HCT116 (cell line): ENCODE results near the gene TTLL5. TPM values are rescaled to one million over a fixed set of nuclear protein-coding genes. Genes with fewer than 3 reads are reported as not detected.

Source experiments
- ATAC-seq: fragments of 200-7000 bp; cut with Tn5 transposase; 2 replicates; pipeline ENCODE4 v1.9.1; 2020; ENCODE audit warnings: mild to moderate bottlenecking, moderate library complexity
- BruUV-seq: library from RNA; stranded (reverse); fragments of 400-500 nt; replicated peaks from 2 replicates; lab custom pipeline; 2021; lab: Mats Ljungman, UMichigan
- CTCF ChIA-PET: fragments of 300-600 bp; sonication (Branson Sonifier 250); formaldehyde crosslinking; loops from one replicate; lab custom pipeline; 2021; ENCODE audit warnings: antibody characterized with exemption; lab: Charles Lee
- POLR2A ChIA-PET: fragments of 300-600, 350-600 bp; sonication (Branson Sonifier 250); formaldehyde crosslinking; loops from one replicate; lab custom pipeline; 2021; ENCODE audit warnings: antibody characterized with exemption; lab: Charles Lee
- RAD21 ChIA-PET, 2 experiments: fragments of 300-600 bp; sonication (Branson Sonifier 250); formaldehyde crosslinking; loops; one replicate each; lab custom pipeline; 2023; ENCODE audit warnings: low total read pairs in 2 of 2; ENCODE audit not compliant: uncharacterized antibody in 2 of 2, unreplicated experiment in 2 of 2, low non-redundant PET in 1 of 2; lab: Charles Lee
- DNase-seq: peaks from one replicate; pipeline ENCODE4 v3.0.0-alpha.2; 2010; ENCODE audit warnings: low read depth, low spot score
- H2AFZ ChIP-seq: fragments of 200-600 bp; shearing (Covaris generic), sonication (generic); 2 replicates; pipeline ENCODE4 v1.6.1; 2017; ENCODE audit warnings: low read depth, mixed run types, mixed read lengths, antibody characterized with exemption, low read length; ENCODE audit not compliant: poor library complexity, severe bottlenecking
- H3K27ac ChIP-seq: 2 replicates; pipeline ENCODE4 v1.5.1; 2012; ENCODE audit warnings: low read depth, low read length
- H3K27me3 ChIP-seq: fragments of 200-600 bp; sonication (generic); 2 replicates; pipeline ENCODE4 v1.6.1; 2016; ENCODE audit warnings: mixed run types, low read length, mixed read lengths; ENCODE audit not compliant: insufficient read depth
- H3K36me3 ChIP-seq, 2 experiments: fragments of 200-500 bp in 1 of 2; fragments of 200-600 bp in 1 of 2; sonication (Bioruptor generic) in 1 of 2; sonication (generic) in 1 of 2; 2 replicates each; pipeline versions ENCODE4 v1.5.1 to v1.6.1; 2014 to 2016; ENCODE audit warnings: low read length in 2 of 2, inconsistent platforms in 1 of 2, mixed read lengths in 1 of 2, mixed run types in 1 of 2; ENCODE audit not compliant: insufficient read depth in 2 of 2, control insufficient read depth in 1 of 2
- H3K4me1 ChIP-seq, 2 experiments: fragments of 200-600 bp in 1 of 2; sonication (generic) in 1 of 2; 2 replicates each; pipeline versions ENCODE4 v1.5.1 to v1.6.1; 2012 to 2017; ENCODE audit warnings: low read length in 2 of 2, inconsistent platforms in 1 of 2, mild to moderate bottlenecking in 1 of 2, mixed read lengths in 1 of 2, mixed run types in 1 of 2, moderate library complexity in 1 of 2; ENCODE audit not compliant: insufficient read depth in 2 of 2, control insufficient read depth in 1 of 2
- H3K4me2 ChIP-seq: fragments of 200-600 bp; sonication (generic); 2 replicates; pipeline ENCODE4 v1.6.1; 2017; ENCODE audit warnings: mixed run types, low read length, mixed read lengths
- H3K4me3 ChIP-seq, 2 experiments: fragments of 200-600 bp in 1 of 2; sonication (generic) in 1 of 2; replicated peaks in 1 of 2; 2 replicates each; pipeline ENCODE4 v1.5.1; 2011 to 2016; ENCODE audit warnings: low read length in 2 of 2, control low read depth in 1 of 2, low read depth in 1 of 2, mild to moderate bottlenecking in 1 of 2, mixed read lengths in 1 of 2, mixed run types in 1 of 2
- H3K79me2 ChIP-seq: fragments of 200-600 bp; sonication (generic); 2 replicates; pipeline ENCODE4 v1.6.1; 2017; ENCODE audit warnings: mild to moderate bottlenecking, mixed run types, low read length, moderate library complexity, mixed read lengths; ENCODE audit not compliant: insufficient read depth
- H3K9ac ChIP-seq: fragments of 200-600 bp; sonication (generic); 2 replicates; pipeline ENCODE4 v1.6.1; 2016; ENCODE audit warnings: low read length, mixed read lengths
- H3K9me2 ChIP-seq: fragments of 200-600 bp; sonication (generic), shearing (Covaris generic); 2 replicates; pipeline ENCODE4 v1.6.1; 2017; ENCODE audit warnings: mixed run types, mild to moderate bottlenecking, moderate library complexity; ENCODE audit not compliant: insufficient read depth
- H3K9me3 ChIP-seq, 2 experiments: fragments of 200-500 bp in 1 of 2; fragments of 200-600 bp in 1 of 2; sonication (Bioruptor generic) in 1 of 2; sonication (generic) in 1 of 2; 2 replicates each; pipeline ENCODE4 v1.6.1; 2014 to 2017; ENCODE audit warnings: low read length in 2 of 2, mixed read lengths in 2 of 2, inconsistent platforms in 1 of 2, low read depth in 1 of 2, mild to moderate bottlenecking in 1 of 2, mixed run types in 1 of 2, moderate library complexity in 1 of 2; ENCODE audit not compliant: control insufficient read depth in 1 of 2, insufficient read depth in 1 of 2
- H4K20me1 ChIP-seq: fragments of 200-600 bp; sonication (generic), shearing (Covaris generic); 2 replicates; pipeline ENCODE4 v1.6.1; 2017; ENCODE audit warnings: mixed run types, mild to moderate bottlenecking, moderate library complexity; ENCODE audit not compliant: insufficient read depth
- CBX3 ChIP-seq: IDR thresholded peaks from 2 replicates; pipeline ENCODE4 v1.6.1; 2012; ENCODE audit warnings: low read depth
- CEBPB ChIP-seq: IDR thresholded peaks from 2 replicates; pipeline ENCODE4 v1.6.1; 2012; ENCODE audit warnings: low read depth
- EGR1 ChIP-seq: IDR thresholded peaks from 2 replicates; pipeline ENCODE4 v1.6.1; 2012; ENCODE audit warnings: low read depth
- ELF1 ChIP-seq: IDR thresholded peaks from 2 replicates; pipeline ENCODE4 v1.6.1; 2012; ENCODE audit warnings: low read depth, borderline replicate concordance
- EZH2phosphoT487 ChIP-seq: fragments of 200-600 bp; IDR thresholded peaks from 2 replicates; pipeline ENCODE4 v1.6.1; 2018; ENCODE audit warnings: antibody characterized with exemption, borderline replicate concordance
- JUND ChIP-seq: IDR thresholded peaks from 2 replicates; pipeline ENCODE4 v1.6.1; 2012
- POLR2A ChIP-seq: IDR thresholded peaks from 2 replicates; pipeline ENCODE4 v1.7.0; 2011; ENCODE audit warnings: borderline replicate concordance; ENCODE audit not compliant: insufficient read depth, insufficient read length; ENCODE audit errors: extremely low read depth
- POLR2AphosphoS5 ChIP-seq: IDR thresholded peaks from 2 replicates; pipeline ENCODE4 v1.6.1; 2011; ENCODE audit warnings: mild to moderate bottlenecking, low read depth, low read length, moderate library complexity
- RAD21 ChIP-seq: IDR thresholded peaks from 2 replicates; pipeline ENCODE4 v1.6.1; 2012; ENCODE audit warnings: low read depth, mild to moderate bottlenecking
- REST ChIP-seq: IDR thresholded peaks from 2 replicates; pipeline ENCODE4 v1.6.1; 2012; ENCODE audit warnings: low read depth
- SIN3A ChIP-seq: IDR thresholded peaks from 2 replicates; pipeline ENCODE4 v1.6.1; 2012; ENCODE audit warnings: low read depth
- SP1 ChIP-seq: IDR thresholded peaks from 2 replicates; pipeline ENCODE4 v1.6.1; 2012; ENCODE audit warnings: low read depth
- SRF ChIP-seq: IDR thresholded peaks from 2 replicates; pipeline ENCODE4 v1.6.1; 2012; ENCODE audit warnings: low read depth
- YY1 ChIP-seq: IDR thresholded peaks from 2 replicates; pipeline ENCODE4 v1.6.1; 2011; ENCODE audit warnings: low read length, low read depth, moderate library complexity, mild to moderate bottlenecking; ENCODE audit not compliant: insufficient replicate concordance; ENCODE audit errors: extremely low read depth
- ZBTB33 ChIP-seq: IDR thresholded peaks from 2 replicates; pipeline ENCODE4 v1.6.1; 2011; ENCODE audit warnings: mild to moderate bottlenecking, low read length, moderate library complexity; ENCODE audit not compliant: insufficient replicate concordance; ENCODE audit errors: extremely low read depth
- ZFX ChIP-seq: fragments of 450-650 bp; IDR thresholded peaks from 2 replicates; pipeline ENCODE4 v1.6.1; 2017
- ZNF274 ChIP-seq: fragments of 200-500 bp; sonication (Bioruptor generic); IDR thresholded peaks from 2 replicates; pipeline ENCODE4 v1.6.1; 2014; ENCODE audit warnings: mild to moderate bottlenecking, low read depth, low read length, inconsistent platforms
- intact Hi-C: fragments of 100-400 bp; cut with micrococcal nuclease; formaldehyde crosslinking; loops from 2 replicates; pipeline ENCODE4 v1.10.0; 2022
- total RNA-seq: library from RNA; stranded (reverse); gene quantifications from one replicate; pipeline ENCODE4 v1.2.1, GENCODE V29; 2021; ENCODE audit not compliant: unreplicated experiment
- TF ChIP-seq, protein P1 (sequence below), 3 experiments: fragments of 200-600 bp in 1 of 3; sonication (generic) in 1 of 3; IDR thresholded peaks in 2 of 3; conservative IDR thresholded peaks in 1 of 3; 2 replicates each; pipeline ENCODE4 v1.5.1; 2012 to 2017; ENCODE audit warnings: low read depth in 2 of 3, low read length in 2 of 3, antibody characterized with exemption in 1 of 3, borderline replicate concordance in 1 of 3, control low read depth in 1 of 3, mild to moderate bottlenecking in 1 of 3, mixed read lengths in 1 of 3, mixed run types in 1 of 3, moderate library complexity in 1 of 3; ENCODE audit not compliant: insufficient read depth in 1 of 3
- TF ChIP-seq, protein P2 (sequence below): IDR thresholded peaks from 2 replicates; pipeline ENCODE4 v1.6.1; 2012

TTLL5 gene
- total RNA-seq, 1 experiment from 2014 or later, result 26.2 TPM

DNA sequence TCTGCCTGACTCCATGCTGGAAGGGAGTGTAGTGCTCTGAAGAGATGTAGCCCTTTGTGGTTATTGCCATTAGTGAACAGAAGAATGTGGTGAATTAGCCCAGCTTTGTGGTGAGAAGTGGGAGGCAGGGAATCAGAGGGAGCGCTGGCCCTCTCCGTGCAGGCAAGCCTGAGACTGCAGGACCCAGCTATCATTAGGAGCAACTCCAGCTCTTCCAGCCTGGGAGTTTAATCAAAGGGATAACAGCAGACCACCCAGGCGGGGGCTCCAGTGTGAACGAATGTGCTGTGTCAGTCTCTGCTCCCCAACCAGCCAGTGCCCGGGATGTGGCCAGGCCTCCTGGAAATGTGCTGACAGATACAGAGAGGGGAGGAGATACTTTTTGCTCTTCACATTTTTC lies 142.7 kb downstream of the TTLL5 start:
- H3K36me3 ChIP-seq, result no peaks in the 10 kb centered on the region
- H4K20me1 ChIP-seq, result no peaks in the 10 kb centered on the region
- no peak overlapping the region for H3K27ac ChIP-seq
- ChIA-PET CTCF (interaction anchor here (1.5 kb wide), 1 partner anchor 174 kb away, joined by 3 read pairs; no protein-coding TSS in a partner anchor), RAD21 (no interaction called here), POLR2A (no interaction called here)
- H2AFZ ChIP-seq, result no peak overlapping the region
- H3K27me3 ChIP-seq, result no peaks in the 10 kb centered on the region
- intact Hi-C loops, result no loop called here
- H3K4me2 ChIP-seq, result no peak overlapping the region
- H3K9me3 ChIP-seq, result no peaks in the 10 kb centered on the region
- H3K4me3 ChIP-seq, result no peak overlapping the region
- no peaks in the 10 kb centered on the region for H3K4me1 ChIP-seq
- ATAC-seq, result no peak
- H3K9ac ChIP-seq, result no peak overlapping the region
- DNase-seq, result no peak
- TF ChIP-seq CEBPB (no peak), ZFX (no peak), EZH2phosphoT487 (no peak), SP1 (no peak), POLR2A (no peak), REST (no peak), POLR2AphosphoS5 (no peak), CBX3 (no peak), ELF1 (no peak), ZNF274 (no peak), YY1 (no peak), SRF (no peak), ZBTB33 (no peak), JUND (no peak), SIN3A (no peak), RAD21 (no peak), EGR1 (no peak)
- TF ChIP-seq, protein P1, sequence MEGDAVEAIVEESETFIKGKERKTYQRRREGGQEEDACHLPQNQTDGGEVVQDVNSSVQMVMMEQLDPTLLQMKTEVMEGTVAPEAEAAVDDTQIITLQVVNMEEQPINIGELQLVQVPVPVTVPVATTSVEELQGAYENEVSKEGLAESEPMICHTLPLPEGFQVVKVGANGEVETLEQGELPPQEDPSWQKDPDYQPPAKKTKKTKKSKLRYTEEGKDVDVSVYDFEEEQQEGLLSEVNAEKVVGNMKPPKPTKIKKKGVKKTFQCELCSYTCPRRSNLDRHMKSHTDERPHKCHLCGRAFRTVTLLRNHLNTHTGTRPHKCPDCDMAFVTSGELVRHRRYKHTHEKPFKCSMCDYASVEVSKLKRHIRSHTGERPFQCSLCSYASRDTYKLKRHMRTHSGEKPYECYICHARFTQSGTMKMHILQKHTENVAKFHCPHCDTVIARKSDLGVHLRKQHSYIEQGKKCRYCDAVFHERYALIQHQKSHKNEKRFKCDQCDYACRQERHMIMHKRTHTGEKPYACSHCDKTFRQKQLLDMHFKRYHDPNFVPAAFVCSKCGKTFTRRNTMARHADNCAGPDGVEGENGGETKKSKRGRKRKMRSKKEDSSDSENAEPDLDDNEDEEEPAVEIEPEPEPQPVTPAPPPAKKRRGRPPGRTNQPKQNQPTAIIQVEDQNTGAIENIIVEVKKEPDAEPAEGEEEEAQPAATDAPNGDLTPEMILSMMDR (IDR thresholded peaks at IDR 0.05 in 2 of 3, conservative IDR thresholded peaks at IDR 0.05 in 1 of 3; ENCODE audit: borderline replicate concordance in 1 of 3, insufficient read depth in 1 of 3, low read depth in 2 of 3, low read length in 2 of 3), result no peak
- TF ChIP-seq, protein P2, sequence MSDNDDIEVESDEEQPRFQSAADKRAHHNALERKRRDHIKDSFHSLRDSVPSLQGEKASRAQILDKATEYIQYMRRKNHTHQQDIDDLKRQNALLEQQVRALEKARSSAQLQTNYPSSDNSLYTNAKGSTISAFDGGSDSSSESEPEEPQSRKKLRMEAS, result no peak
- no peaks in the 10 kb centered on the region for H3K9me2 ChIP-seq
- no TSS peak for BruUV-seq
- no peaks in the 10 kb centered on the region for H3K79me2 ChIP-seq
